ENCODE results near the gene GRAMD2B.

GRCh38 chr5:126543660-126544059 lies 120.5 kb downstream of the GRAMD2B start:
- no peak for TF ChIP-seq CTCF (IDR thresholded peaks at IDR 0.05; ENCODE audit: low read length)
- TF ChIP-seq EZH2 (IDR thresholded peaks at IDR 0.05; ENCODE audit: borderline replicate concordance, low read length) = no peak
